GM20000 (cell line): ENCODE measurements around the gene ANXA6.

Experiments
- DNase-seq: peaks from one replicate; pipeline ENCODE4 v3.0.0; 2012; ENCODE audit warnings: low spot score
- CTCF ChIP-seq: IDR thresholded peaks from 2 replicates; pipeline ENCODE4 v1.5.1; 2012; ENCODE audit warnings: mild to moderate bottlenecking, control low read depth; ENCODE audit errors: extremely low read depth, missing control alignments

Gene ANXA6

GRCh38 chr5:151100681-151101080, 56.9 kb downstream of the ANXA6 start:
- TF ChIP-seq CTCF: no peak
- DNase-seq: no peak

- no peak for TF ChIP-seq CTCF
- no peak for DNase-seq
Observed at GRCh38 chr5:151098768-151099121, 58.8 kb downstream of the ANXA6 start.

GRCh38 chr5:151097820-151098767, 59.5 kb downstream of the ANXA6 start:
- peak; percentile 74 for DNase-seq

GRCh38 chr5:151097061-151097460, 60.5 kb downstream of the ANXA6 start:
- DNase-seq: no peak
- TF ChIP-seq CTCF: no peak

More at GRCh38 chr5:151097820-151098767, 59.5 kb downstream of the ANXA6 start:
- TF ChIP-seq CTCF: no peak

GRCh38 chr5:151096001-151096373, 61.6 kb downstream of the ANXA6 start:
- no peak for TF ChIP-seq CTCF
- no peak for DNase-seq

GRCh38 chr5:151095341-151096000, 62.1 kb downstream of the ANXA6 start:
- TF ChIP-seq CTCF: no peak
- no peak for DNase-seq

- DNase-seq: no peak
- TF ChIP-seq CTCF: no peak
Observed at GRCh38 chr5:151094852-151095245, 62.7 kb downstream of the ANXA6 start.
